K562 (cell line): ENCODE results near the gene AKAP13. TPM values are rescaled to one million over a fixed set of nuclear protein-coding genes. Genes with fewer than 3 reads are reported as not detected.

Experiments
- ATAC-seq: fragments of 200-7000 bp; cut with Tn5 transposase; 3 replicates; pipeline ENCODE4 v1.9.1; 2020; ENCODE audit warnings: moderate library complexity
- BruUV-seq: library from RNA; stranded (reverse); fragments of 400-500 nt; replicated peaks from 2 replicates; lab custom pipeline; 2021; lab: Mats Ljungman, UMichigan
- CTCF ChIA-PET: fragments of 300-600 bp; formaldehyde crosslinking; extraction: SDS; loops from one replicate; lab custom pipeline; 2021; ENCODE audit warnings: low intra/inter-chr PET ratio; lab: Yijun Ruan, JAX
- POLR2A ChIA-PET: fragments of 300-600, 350-650 bp; sonication (Branson Sonifier 250); formaldehyde crosslinking; extraction: SDS; loops from one replicate; lab custom pipeline; 2021; ENCODE audit warnings: antibody characterized with exemption, inconsistent platforms; lab: Yijun Ruan, JAX
- DNase-seq, 4 experiments: peaks; one replicate each; pipeline versions ENCODE4 v3.0.0 to v3.0.0-alpha.2; 2011 to 2018; ENCODE audit warnings: low spot score in 3 of 4, mixed read lengths in 3 of 4; ENCODE audit errors: extremely low read depth in 1 of 4
- FAIRE-seq: peaks from 2 replicates; lab custom pipeline; 2011; peaks lifted over from hg19 to GRCh38; lab: Jason Lieb, UNC
- H2AFZ ChIP-seq: 2 replicates; pipeline ENCODE4 v1.6.0; 2011; ENCODE audit warnings: low read depth, low read length, control low read depth, inconsistent platforms
- H3K27ac ChIP-seq: fragments of 200-600 bp; 3 replicates; pipeline ENCODE4 v1.8.0; 2011; ENCODE audit warnings: low read depth, mild to moderate bottlenecking, control low read depth, inconsistent platforms, low read length, moderate library complexity, mixed read lengths; ENCODE audit errors: extremely low read depth
- H3K27me3 ChIP-seq, 2 experiments: fragments of 300-600 bp in 1 of 2; 2 replicates in 1 of 2; 3 replicates in 1 of 2; pipeline versions ENCODE4 v1.6.0 to v1.8.0; 2011; ENCODE audit warnings: inconsistent platforms in 2 of 2, low read length in 2 of 2, mild to moderate bottlenecking in 1 of 2, mixed read lengths in 1 of 2, moderate library complexity in 1 of 2; ENCODE audit not compliant: control insufficient read depth in 2 of 2, insufficient read depth in 2 of 2
- H3K36me3 ChIP-seq: fragments of 300-600 bp; 3 replicates; pipeline ENCODE4 v1.8.0; 2011; ENCODE audit warnings: mild to moderate bottlenecking, low read length, inconsistent platforms; ENCODE audit not compliant: control insufficient read depth, insufficient read depth
- H3K4me1 ChIP-seq, 2 experiments: fragments of 200-600 bp in 1 of 2; replicated peaks in 1 of 2; 2 replicates in 1 of 2; 3 replicates in 1 of 2; pipeline versions ENCODE4 v1.5.1 to v1.8.0; 2011; ENCODE audit warnings: inconsistent platforms in 2 of 2, low read length in 2 of 2, mild to moderate bottlenecking in 1 of 2, mixed read lengths in 1 of 2, moderate library complexity in 1 of 2; ENCODE audit not compliant: control insufficient read depth in 2 of 2, insufficient read depth in 2 of 2
- H3K4me2 ChIP-seq: 2 replicates; pipeline ENCODE4 v1.6.1; 2011; ENCODE audit warnings: low read length, control low read depth, inconsistent platforms, mixed read lengths; ENCODE audit not compliant: insufficient read depth
- H3K4me3 ChIP-seq: fragments of 200-600 bp; sonication (generic), shearing (Covaris generic); 2 replicates; pipeline ENCODE4 v1.5.1; 2016; ENCODE audit warnings: control low read depth, inconsistent platforms
- H3K79me2 ChIP-seq: fragments of 200-600 bp; 3 replicates; pipeline ENCODE4 v1.8.0; 2011; ENCODE audit warnings: low read length, inconsistent platforms; ENCODE audit not compliant: control insufficient read depth, insufficient read depth
- H3K9ac ChIP-seq, 2 experiments: 2 replicates each; pipeline versions ENCODE4 v1.6.0 to v1.6.1; 2011; ENCODE audit warnings: low read depth in 2 of 2, low read length in 2 of 2, control low read depth in 1 of 2, inconsistent platforms in 1 of 2, mild to moderate bottlenecking in 1 of 2, mixed read lengths in 1 of 2; ENCODE audit not compliant: insufficient read depth in 1 of 2
- H3K9me1 ChIP-seq: one replicate; pipeline ENCODE4 v1.6.0; 2011; ENCODE audit warnings: inconsistent platforms, mild to moderate bottlenecking, low read length, moderate library complexity; ENCODE audit not compliant: control insufficient read depth, insufficient read depth
- H3K9me3 ChIP-seq: replicated peaks from 2 replicates; pipeline ENCODE4 v1.5.1; 2011; ENCODE audit warnings: low read depth, low read length, inconsistent platforms; ENCODE audit not compliant: control insufficient read depth, insufficient read depth
- H4K20me1 ChIP-seq: replicated peaks from 2 replicates; pipeline ENCODE4 v1.6.1; 2011; ENCODE audit warnings: low read length, inconsistent platforms, mixed read lengths; ENCODE audit not compliant: control insufficient read depth, insufficient read depth
- EHMT2 ChIP-seq: fragments of 450-650 bp; IDR thresholded peaks from 2 replicates; pipeline ENCODE4 v1.6.1; 2018; ENCODE audit warnings: antibody characterized with exemption
- FOXA1 ChIP-seq: fragments of 450-650 bp; IDR thresholded peaks from 2 replicates; pipeline ENCODE4 v1.6.1; 2016; ENCODE audit warnings: mild to moderate bottlenecking, borderline replicate concordance
- MED1 ChIP-seq: sonication (generic); formaldehyde crosslinking; IDR thresholded peaks from 2 replicates; pipeline ENCODE4 v1.8.1; 2023; ENCODE audit warnings: missing genetic modification reagents, borderline replicate concordance
- ZNF146 ChIP-seq: IDR thresholded peaks from one replicate; pipeline ENCODE4 v1.6.1; 2018; ENCODE audit warnings: missing compliant biosample characterization; ENCODE audit not compliant: unreplicated experiment
- ZNF41 ChIP-seq: fragments of 250-450 bp; sonication (Bioruptor Pico); conservative IDR thresholded peaks from 2 replicates; pipeline ENCODE4 v1.4.0; 2020; ENCODE audit warnings: mild to moderate bottlenecking
- ZNF695 ChIP-seq: fragments of 450-650 bp; formaldehyde crosslinking; IDR thresholded peaks from 2 replicates; pipeline ENCODE4 v1.4.0; 2020; ENCODE audit warnings: mild to moderate bottlenecking, moderate library complexity
- WGBS: fragments of 100-300 bp; shearing (Covaris generic); methylation state at CpG from one replicate; pipeline ENCODE4 v1.1.6; 2016; ENCODE audit warnings: low coverage, mixed read lengths; ENCODE audit not compliant: insufficient coverage; ENCODE audit errors: missing lambda C conversion rate; 5-methylcytosine and 5-hydroxymethylcytosine counted together
- in situ Hi-C: fragments of 300-500 bp; cut with MboI; formaldehyde crosslinking; loops from 4 replicates; pipeline ENCODE4 v1.15.0; 2018; ENCODE audit warnings: inconsistent platforms, mixed read lengths
- intact Hi-C: fragments of 100-400 bp; cut with micrococcal nuclease; formaldehyde crosslinking; loops from 2 replicates; pipeline ENCODE4 v1.14.2; 2022
- polyA plus RNA-seq, 8 experiments: library from polyadenylated mRNA; depleted of rRNA in 4 of 8; stranded (reverse) in 5 of 8; unstranded in 3 of 8; fragments of >200 nt; fragmentation: Nextera tagmentation in 2 of 8; fragmentation: Illumina TruSeq in 1 of 8; extraction: Ambion mirVana in 2 of 8; extraction: Trizol in 1 of 8; gene quantifications; 2 replicates each; pipeline versions ENCODE4 v1.2.1 to v1.2.3, GENCODE V29; 2011 to 2014; ENCODE audit warnings: inconsistent platforms in 1 of 8, missing spikeins in 1 of 8
- total RNA-seq, 7 experiments: library from RNA; depleted of rRNA in 6 of 7; stranded (reverse); fragments of >200 nt in 6 of 7; fragmentation: Illumina TruSeq in 2 of 7; extraction: Trizol in 2 of 7; gene quantifications; 2 replicates each; pipeline versions ENCODE4 v1.2.1 to v1.2.3, GENCODE V29; 2011 to 2021; ENCODE audit warnings: low replicate concordance in 1 of 7
- TF ChIP-seq, protein P1 (sequence below): fragments of 250-450 bp; sonication (Bioruptor Pico); IDR thresholded peaks from 2 replicates; pipeline ENCODE4 v1.9.0; 2021; ENCODE audit warnings: mild to moderate bottlenecking, inconsistent platforms
- TF ChIP-seq, protein P2 (sequence below): fragments of 250-450 bp; sonication (Bioruptor Pico); IDR thresholded peaks from 2 replicates; pipeline ENCODE4 v1.8.0; 2022; ENCODE audit warnings: moderate library complexity, mild to moderate bottlenecking, inconsistent platforms
- TF ChIP-seq, protein P3 (sequence below): fragments of 250-450 bp; sonication (Bioruptor Pico); IDR thresholded peaks from 2 replicates; pipeline ENCODE4 v1.5.0; 2022; ENCODE audit warnings: mild to moderate bottlenecking

The AKAP13 gene
- total and polyA plus RNA-seq, 9 of the 15 experiments (the other 6 are each of a cell fraction or from before 2014, with no cell fraction given) = 0.03 to 1.7 (median 0.42) TPM

- H3K27ac ChIP-seq = no peak overlapping the region
- intact Hi-C loops (no loop called here), in situ Hi-C loops (no loop called here)
- H3K4me2 ChIP-seq = no peak overlapping the region
- 0 out of 2 replicates have a peak, but pooled peaks cover 10% of the 10 kb centered on the region for H4K20me1 ChIP-seq
- no peak for FAIRE-seq
- no peak overlapping the region for H3K4me3 ChIP-seq
- ChIA-PET POLR2A (interaction anchor here (0.9 to 1.7 kb wide), 4 partner anchors 9 to 23 kb away, joined by 3 to 7 read pairs (median 5); no protein-coding TSS in a partner anchor), CTCF (no interaction called here)
- no peak overlapping the region for H2AFZ ChIP-seq
- H3K9ac ChIP-seq = no peak overlapping the region
- ATAC-seq = no peak
- TF ChIP-seq FOXA1 = no peak
- TF ChIP-seq, protein P1, sequence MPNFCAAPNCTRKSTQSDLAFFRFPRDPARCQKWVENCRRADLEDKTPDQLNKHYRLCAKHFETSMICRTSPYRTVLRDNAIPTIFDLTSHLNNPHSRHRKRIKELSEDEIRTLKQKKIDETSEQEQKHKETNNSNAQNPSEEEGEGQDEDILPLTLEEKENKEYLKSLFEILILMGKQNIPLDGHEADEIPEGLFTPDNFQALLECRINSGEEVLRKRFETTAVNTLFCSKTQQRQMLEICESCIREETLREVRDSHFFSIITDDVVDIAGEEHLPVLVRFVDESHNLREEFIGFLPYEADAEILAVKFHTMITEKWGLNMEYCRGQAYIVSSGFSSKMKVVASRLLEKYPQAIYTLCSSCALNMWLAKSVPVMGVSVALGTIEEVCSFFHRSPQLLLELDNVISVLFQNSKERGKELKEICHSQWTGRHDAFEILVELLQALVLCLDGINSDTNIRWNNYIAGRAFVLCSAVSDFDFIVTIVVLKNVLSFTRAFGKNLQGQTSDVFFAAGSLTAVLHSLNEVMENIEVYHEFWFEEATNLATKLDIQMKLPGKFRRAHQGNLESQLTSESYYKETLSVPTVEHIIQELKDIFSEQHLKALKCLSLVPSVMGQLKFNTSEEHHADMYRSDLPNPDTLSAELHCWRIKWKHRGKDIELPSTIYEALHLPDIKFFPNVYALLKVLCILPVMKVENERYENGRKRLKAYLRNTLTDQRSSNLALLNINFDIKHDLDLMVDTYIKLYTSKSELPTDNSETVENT (CRISPR knock-in tag) = no peak
- TF ChIP-seq, protein P2, sequence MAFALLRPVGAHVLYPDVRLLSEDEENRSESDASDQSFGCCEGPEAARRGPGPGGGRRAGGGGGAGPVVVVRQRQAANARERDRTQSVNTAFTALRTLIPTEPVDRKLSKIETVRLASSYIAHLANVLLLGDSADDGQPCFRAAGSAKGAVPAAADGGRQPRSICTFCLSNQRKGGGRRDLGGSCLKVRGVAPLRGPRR (CRISPR knock-in tag) = no peak
- TF ChIP-seq ZNF41 = no peak
- no peak for TF ChIP-seq ZNF146
- TF ChIP-seq, protein P3, sequence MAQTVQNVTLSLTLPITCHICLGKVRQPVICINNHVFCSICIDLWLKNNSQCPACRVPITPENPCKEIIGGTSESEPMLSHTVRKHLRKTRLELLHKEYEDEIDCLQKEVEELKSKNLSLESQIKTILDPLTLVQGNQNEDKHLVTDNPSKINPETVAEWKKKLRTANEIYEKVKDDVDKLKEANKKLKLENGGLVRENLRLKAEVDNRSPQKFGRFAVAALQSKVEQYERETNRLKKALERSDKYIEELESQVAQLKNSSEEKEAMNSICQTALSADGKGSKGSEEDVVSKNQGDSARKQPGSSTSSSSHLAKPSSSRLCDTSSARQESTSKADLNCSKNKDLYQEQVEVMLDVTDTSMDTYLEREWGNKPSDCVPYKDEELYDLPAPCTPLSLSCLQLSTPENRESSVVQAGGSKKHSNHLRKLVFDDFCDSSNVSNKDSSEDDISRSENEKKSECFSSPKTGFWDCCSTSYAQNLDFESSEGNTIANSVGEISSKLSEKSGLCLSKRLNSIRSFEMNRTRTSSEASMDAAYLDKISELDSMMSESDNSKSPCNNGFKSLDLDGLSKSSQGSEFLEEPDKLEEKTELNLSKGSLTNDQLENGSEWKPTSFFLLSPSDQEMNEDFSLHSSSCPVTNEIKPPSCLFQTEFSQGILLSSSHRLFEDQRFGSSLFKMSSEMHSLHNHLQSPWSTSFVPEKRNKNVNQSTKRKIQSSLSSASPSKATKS (CRISPR knock-in tag) = no peak
- TF ChIP-seq ZNF695 (CRISPR knock-in tag) = no peak
- no peak for TF ChIP-seq EHMT2
- TF ChIP-seq MED1 (CRISPR knock-in tag) = no peak
- no TSS peak for BruUV-seq
- H3K9me1 ChIP-seq = no peaks in the 10 kb centered on the region
- H3K9me3 ChIP-seq = no peaks in the 10 kb centered on the region
- peaks cover 16 to 55% of the 10 kb centered on the region in 2 experiments; a peak in 4 of 5 replicates for H3K27me3 ChIP-seq
- WGBS = 2% methylated on average over 13 of the region's 18 CpGs
- DNase-seq = no peak
- no peaks in the 10 kb centered on the region for H3K36me3 ChIP-seq
- H3K79me2 ChIP-seq = no peaks in the 10 kb centered on the region
- H3K4me1 ChIP-seq = no peaks in the 10 kb centered on the region
Observed at GRCh38 chr15:85777250-85778106, 397.1 kb downstream of the AKAP13 start.
